HFFc6 (cell line): Measurements from ENCODE around the gene PKLR. TPM values are rescaled to one million over a fixed set of nuclear protein-coding genes. Genes with fewer than 3 reads are reported as not detected.

Experiments used
- DNase-seq: peaks from one replicate; pipeline ENCODE4 v3.0.0-alpha.2; 2018
- H3K27ac Mint-ChIP-seq: 2 replicates; pipeline ENCODE4 v1.8.0; 2020; ENCODE audit warnings: mild to moderate bottlenecking, mixed read lengths
- H3K27me3 Mint-ChIP-seq: 2 replicates; pipeline ENCODE4 v1.8.0; 2021; ENCODE audit warnings: mild to moderate bottlenecking, moderate library complexity, mixed read lengths; ENCODE audit not compliant: insufficient read depth
- H3K36me3 Mint-ChIP-seq: 2 replicates; pipeline ENCODE4 v1.8.0; 2021; ENCODE audit warnings: low read depth, mixed read lengths
- H3K4me1 Mint-ChIP-seq: 2 replicates; pipeline ENCODE4 v1.8.0; 2020; ENCODE audit warnings: low read depth, mixed read lengths
- H3K4me3 Mint-ChIP-seq: 2 replicates; pipeline ENCODE4 v1.8.0; 2020; ENCODE audit warnings: mild to moderate bottlenecking, moderate library complexity, mixed read lengths
- H3K9me3 Mint-ChIP-seq: 2 replicates; pipeline ENCODE4 v1.8.0; 2020; ENCODE audit warnings: mild to moderate bottlenecking, mixed read lengths
- CTCF ChIP-seq: fragments of 200-600 bp; sonication (generic); IDR thresholded peaks from 2 replicates; pipeline ENCODE4 v1.5.0; 2021; ENCODE audit warnings: antibody characterized with exemption, mild to moderate bottlenecking
- total RNA-seq, 6 experiments: library from RNA; stranded (reverse); fragmentation: NEBNext Ultra II Directional; extraction: Animal tissue kit (Norgen Biotek cat#: 25700); gene quantifications; 2 replicates in 1 of 6; 3 replicates in 5 of 6; pipeline ENCODE4 v1.2.3, GENCODE V29; 2021

Gene PKLR
- total RNA-seq, 6 experiments from 2014 or later, result not detected

GRCh38 chr1:155272466-155273342 lies 28.5 kb downstream of the PKLR start:
- H3K36me3 Mint-ChIP-seq, result peaks cover 32% of the 10 kb centered on the region
- peaks cover 30% of the 10 kb centered on the region for H3K4me1 Mint-ChIP-seq
- peak overlapping the region; percentile 97 for H3K4me3 Mint-ChIP-seq
- peak; percentile 59 for DNase-seq
- H3K27ac Mint-ChIP-seq, result peak overlapping the region; percentile 90
- TF ChIP-seq CTCF, result no peak
- H3K27me3 Mint-ChIP-seq, result no peaks in the 10 kb centered on the region; the same call in 1 of the 2 replicates
- no peaks in the 10 kb centered on the region for H3K9me3 Mint-ChIP-seq

- H3K36me3 Mint-ChIP-seq, result peaks cover 52% of the 10 kb centered on the region
- no peak for DNase-seq
- peak overlapping the region; percentile 43; the same call in 1 of the 2 replicates for H3K27ac Mint-ChIP-seq
- no peak for TF ChIP-seq CTCF
- no peaks in the 10 kb centered on the region for H3K9me3 Mint-ChIP-seq
- no peak overlapping the region for H3K4me3 Mint-ChIP-seq
- peaks cover 21% of the 10 kb centered on the region for H3K4me1 Mint-ChIP-seq
- no peaks in the 10 kb centered on the region; the same call in 1 of the 2 replicates for H3K27me3 Mint-ChIP-seq
Observed at GRCh38 chr1:155269381-155269780, 31.9 kb downstream of the PKLR start.

DNA sequence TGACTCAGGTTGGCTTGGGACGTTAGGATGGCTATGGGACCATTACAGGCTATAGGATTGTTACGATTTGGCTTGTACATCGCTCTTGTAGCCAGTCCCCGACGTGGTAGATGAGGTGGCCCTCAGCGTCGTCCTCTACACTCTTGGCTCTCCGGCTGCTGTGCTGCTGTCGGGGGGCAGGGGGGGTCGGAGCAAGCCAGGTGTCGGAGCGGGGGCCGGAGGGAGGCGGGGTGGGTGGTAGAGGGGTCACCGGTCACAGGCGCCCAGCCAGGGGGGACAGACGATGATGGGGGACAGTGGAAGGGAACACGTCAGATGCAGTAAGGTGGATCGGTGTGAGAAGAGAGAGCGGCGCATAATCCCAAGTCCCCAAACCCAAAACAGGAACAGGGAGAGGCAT lies 32.6 kb downstream of the PKLR start:
- H3K9me3 Mint-ChIP-seq, result no peaks in the 10 kb centered on the region
- H3K4me3 Mint-ChIP-seq, result no peak overlapping the region
- H3K4me1 Mint-ChIP-seq, result peaks cover 17% of the 10 kb centered on the region
- no peaks in the 10 kb centered on the region; the same call in 1 of the 2 replicates for H3K27me3 Mint-ChIP-seq
- H3K27ac Mint-ChIP-seq, result no peak overlapping the region
- no peak for DNase-seq
- TF ChIP-seq CTCF, result no peak
- H3K36me3 Mint-ChIP-seq, result peaks cover 58% of the 10 kb centered on the region

DNA sequence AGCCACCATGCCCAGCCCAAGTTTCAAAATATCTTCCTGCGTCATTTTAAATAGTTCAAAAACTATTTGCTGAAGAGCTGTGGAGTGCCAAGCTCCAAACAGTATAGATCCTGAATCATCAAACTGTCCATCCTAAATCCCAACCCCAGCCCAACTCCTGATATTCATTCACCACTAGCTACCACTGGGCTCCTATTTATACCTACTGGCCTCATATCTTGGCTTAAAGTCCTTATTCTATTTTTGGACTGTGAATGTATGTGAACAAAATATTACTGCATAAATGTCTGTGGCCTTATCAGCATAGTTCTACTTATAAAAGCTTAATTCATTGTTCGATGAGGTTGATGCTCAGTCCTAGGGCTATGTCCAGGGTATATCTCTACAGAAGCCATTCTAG lies 33.9 kb downstream of the PKLR start:
- H3K4me1 Mint-ChIP-seq, result peaks cover 18% of the 10 kb centered on the region
- no peak overlapping the region for H3K4me3 Mint-ChIP-seq
- TF ChIP-seq CTCF, result no peak
- peaks cover 54% of the 10 kb centered on the region for H3K36me3 Mint-ChIP-seq
- no peaks in the 10 kb centered on the region for H3K9me3 Mint-ChIP-seq
- H3K27ac Mint-ChIP-seq, result no peak overlapping the region
- H3K27me3 Mint-ChIP-seq, result no peaks in the 10 kb centered on the region
- no peak for DNase-seq

DNA sequence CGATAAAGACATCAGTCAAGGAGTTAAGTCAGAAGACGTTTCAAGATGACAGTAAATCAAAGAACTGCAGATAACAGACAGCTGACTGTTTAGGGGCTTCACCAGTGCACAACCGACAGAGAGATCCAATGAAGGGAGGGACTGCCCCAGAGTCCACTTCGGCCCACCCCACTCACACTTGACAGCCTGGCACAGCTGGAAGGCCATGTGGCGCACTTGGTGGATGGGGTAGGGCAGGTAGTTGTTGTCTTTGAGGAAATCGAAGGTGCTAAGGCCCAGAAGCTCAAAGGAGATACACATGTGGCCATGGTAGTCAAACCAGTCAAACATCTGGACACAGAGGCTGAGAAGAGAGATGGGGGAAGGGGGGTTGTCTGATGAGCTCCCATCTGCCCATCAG lies 34.7 kb downstream of the PKLR start:
- H3K36me3 Mint-ChIP-seq, result peaks cover 52% of the 10 kb centered on the region
- H3K27me3 Mint-ChIP-seq, result peaks cover 4% of the 10 kb centered on the region
- no peak overlapping the region for H3K27ac Mint-ChIP-seq
- peaks cover 15% of the 10 kb centered on the region for H3K4me1 Mint-ChIP-seq
- H3K4me3 Mint-ChIP-seq, result no peak overlapping the region
- H3K9me3 Mint-ChIP-seq, result no peaks in the 10 kb centered on the region
- no peak for TF ChIP-seq CTCF
- no peak for DNase-seq
